GM21786 (cell line): ENCODE results near the gene CACYBP.

Source experiments
- ATAC-seq: cut with Tn5 transposase; IDR thresholded peaks from one replicate; pipeline ENCODE4 v1.9.1; 2021; ENCODE audit not compliant: unreplicated experiment

CACYBP gene

GRCh38 chr1:174999936-175000696 is at the start of gene CACYBP:
TSS of gene CACYBP (plus strand) at chr1:174999947. CDS start at chr1:175000181, 234 bp downstream.
- ATAC-seq = peak; percentile 0

- ATAC-seq = peak; percentile 59
Measured at GRCh38 chr1:174953285-174954072, 46.3 kb upstream of the CACYBP start.

- ATAC-seq = peak; percentile 27
Measured at GRCh38 chr1:174954073-174954460, 45.7 kb upstream of the CACYBP start.

- ATAC-seq = no peak
Measured at GRCh38 chr1:174954671-174955669, 44.8 kb upstream of the CACYBP start.

- no peak for ATAC-seq
Measured at GRCh38 chr1:174956086-174956485, 43.7 kb upstream of the CACYBP start.

GRCh38 chr1:174956976-174957375 is 42.8 kb upstream of the CACYBP start:
- no peak for ATAC-seq

- ATAC-seq = no peak
Measured at GRCh38 chr1:174957829-174958228, 41.9 kb upstream of the CACYBP start.

GRCh38 chr1:174958396-174958795 is 41.4 kb upstream of the CACYBP start:
- ATAC-seq = no peak

- no peak for ATAC-seq
Measured at GRCh38 chr1:174960362-174960761, 39.4 kb upstream of the CACYBP start.

- ATAC-seq = no peak
Measured at GRCh38 chr1:174963529-174964125, 36.1 kb upstream of the CACYBP start.

- ATAC-seq = no peak
Measured at GRCh38 chr1:174964261-174964971, 35.3 kb upstream of the CACYBP start.

GRCh38 chr1:174964972-174965361 is 34.8 kb upstream of the CACYBP start:
- no peak for ATAC-seq

- no peak for ATAC-seq
Measured at GRCh38 chr1:174965362-174966007, 34.3 kb upstream of the CACYBP start.

- ATAC-seq = no peak
Measured at GRCh38 chr1:174966008-174966572, 33.7 kb upstream of the CACYBP start.

- ATAC-seq = no peak
Measured at GRCh38 chr1:174967845-174968705, 31.7 kb upstream of the CACYBP start.

- ATAC-seq = peak; percentile 84
Measured at GRCh38 chr1:174968750-174969244, 30.9 kb upstream of the CACYBP start.

GRCh38 chr1:174969977-174970376 is 29.8 kb upstream of the CACYBP start:
- ATAC-seq = no peak

GRCh38 chr1:174971466-174971865 is 28.3 kb upstream of the CACYBP start:
- ATAC-seq = no peak
